Gastrocnemius medialis (tissue), 4 donors: ENCODE data around the gene VASP.

ENCODE experiments used
- CTCF ChIP-seq, 5 experiments: fragments of 450-650 bp in 3 of 5; fragments of 200-600 bp in 2 of 5; sonication (generic) in 2 of 5; IDR thresholded peaks in 4 of 5; conservative IDR thresholded peaks in 1 of 5; 1 replicate in 4 of 5; 2 replicates in 1 of 5; pipeline ENCODE4 v1.5.1; 2016 to 2019; ENCODE audit warnings: antibody characterized with exemption in 5 of 5, mild to moderate bottlenecking in 3 of 5, moderate library complexity in 3 of 5
- POLR2A ChIP-seq, 2 donors: fragments of 450-650 bp; IDR thresholded peaks; one replicate each; pipeline ENCODE4 v1.6.1; 2017; ENCODE audit warnings: antibody characterized with exemption in 2 of 2, mild to moderate bottlenecking in 2 of 2, moderate library complexity in 2 of 2

DNA sequence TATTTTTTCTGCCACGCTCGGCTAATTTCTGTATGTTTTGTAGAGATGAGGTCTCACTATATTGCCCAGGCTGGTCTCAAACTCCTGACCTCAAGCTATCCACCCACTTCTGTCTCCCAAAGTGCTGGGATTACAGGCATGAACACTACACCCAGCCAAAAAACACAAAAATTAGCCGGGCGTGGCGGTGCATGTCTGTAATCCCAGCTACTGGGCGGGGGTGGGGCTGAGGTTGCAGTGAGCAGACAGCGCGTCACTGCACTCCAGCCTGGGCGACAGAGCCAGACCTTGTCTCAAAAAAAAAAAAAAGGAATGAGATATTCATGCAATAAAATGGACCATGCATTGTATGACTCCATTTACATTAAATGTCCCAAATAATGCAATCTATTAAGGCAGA, 32.2 kb downstream of the VASP start:
- TF ChIP-seq POLR2A (IDR thresholded peaks at IDR 0.05) (no peak), CTCF (IDR thresholded peaks at IDR 0.05 in 4 of 5, conservative IDR thresholded peaks at IDR 0.05 in 1 of 5) (no peak)
